H9 (cell line): ENCODE measurements around the gene PVR. TPM values are rescaled to one million over a fixed set of nuclear protein-coding genes. Genes with fewer than 3 reads are reported as not detected.
A peak's percentile ranks its signal among the peaks of the same experiment; 100 is the strongest.

Experiments
- DNase-seq: peaks from one replicate; pipeline ENCODE4 v3.0.0-alpha.2; 2017
- H2AFZ ChIP-seq: one replicate; pipeline ENCODE4 v1.6.1; 2013; ENCODE audit warnings: mild to moderate bottlenecking, low read length, control low read depth, moderate library complexity
- H2AK5ac ChIP-seq: 2 replicates; pipeline ENCODE4 v1.6.1; 2013; ENCODE audit warnings: low read length, control low read depth, mixed read lengths; ENCODE audit not compliant: insufficient read length
- H2BK120ac ChIP-seq: one replicate; pipeline ENCODE4 v1.6.1; 2013; ENCODE audit warnings: low read depth, mild to moderate bottlenecking, low read length, control low read depth, inconsistent platforms; ENCODE audit not compliant: poor library complexity, severe bottlenecking
- H2BK12ac ChIP-seq: 2 replicates; pipeline ENCODE4 v1.6.1; 2013; ENCODE audit warnings: low read length, control low read depth, mixed read lengths, low read depth; ENCODE audit not compliant: insufficient read length
- H2BK15ac ChIP-seq: 2 replicates; pipeline ENCODE4 v1.6.1; 2013; ENCODE audit warnings: low read depth, low read length, control low read depth
- H2BK20ac ChIP-seq: one replicate; pipeline ENCODE4 v1.6.1; 2013; ENCODE audit warnings: low read depth, mild to moderate bottlenecking, low read length, control low read depth, inconsistent platforms; ENCODE audit not compliant: poor library complexity, severe bottlenecking
- H2BK5ac ChIP-seq: 2 replicates; pipeline ENCODE4 v1.6.1; 2013; ENCODE audit warnings: low read length, control low read depth, mixed read lengths; ENCODE audit not compliant: insufficient read length
- H3K14ac ChIP-seq: 2 replicates; pipeline ENCODE4 v1.6.1; 2013; ENCODE audit warnings: low read length, control low read depth; ENCODE audit not compliant: insufficient read depth
- H3K18ac ChIP-seq: 2 replicates; pipeline ENCODE4 v1.6.1; 2013; ENCODE audit warnings: low read depth, mild to moderate bottlenecking, mixed read lengths, low read length, control low read depth; ENCODE audit not compliant: insufficient read length
- H3K23ac ChIP-seq: 2 replicates; pipeline ENCODE4 v1.6.1; 2013; ENCODE audit warnings: low read length, control low read depth, mixed read lengths, low read depth; ENCODE audit not compliant: insufficient read length
- H3K23me2 ChIP-seq: 2 replicates; pipeline ENCODE4 v1.6.1; 2013; ENCODE audit warnings: low read depth, mild to moderate bottlenecking, mixed read lengths, low read length, control low read depth; ENCODE audit not compliant: insufficient read length, poor library complexity, severe bottlenecking
- H3K27ac ChIP-seq: 2 replicates; pipeline ENCODE4 v1.5.1; 2013; ENCODE audit warnings: low read length, control low read depth, mixed read lengths, low read depth; ENCODE audit not compliant: insufficient read length
- H3K27me3 ChIP-seq: 2 replicates; pipeline ENCODE4 v1.6.1; 2013; ENCODE audit warnings: low read length, control low read depth, inconsistent platforms; ENCODE audit not compliant: insufficient read depth
- H3K4ac ChIP-seq: 2 replicates; pipeline ENCODE4 v1.6.1; 2013; ENCODE audit warnings: low read depth, mild to moderate bottlenecking, control low read depth, inconsistent platforms, low read length, moderate library complexity
- H3K4me1 ChIP-seq: 2 replicates; pipeline ENCODE4 v1.6.1; 2013; ENCODE audit warnings: low read length, control low read depth, inconsistent platforms; ENCODE audit not compliant: insufficient read depth
- H3K4me2 ChIP-seq: 2 replicates; pipeline ENCODE4 v1.6.1; 2013; ENCODE audit warnings: low read length, control low read depth, mixed read lengths; ENCODE audit not compliant: insufficient read length, insufficient read depth
- H3K56ac ChIP-seq: 2 replicates; pipeline ENCODE4 v1.6.1; 2013; ENCODE audit warnings: low read depth, mild to moderate bottlenecking, mixed read lengths, low read length, control low read depth; ENCODE audit not compliant: insufficient read length
- H3K79me1 ChIP-seq: 2 replicates; pipeline ENCODE4 v1.6.1; 2013; ENCODE audit warnings: low read depth, mild to moderate bottlenecking, moderate library complexity, low read length, control low read depth, inconsistent platforms; ENCODE audit not compliant: insufficient read depth, poor library complexity, severe bottlenecking
- H3K79me2 ChIP-seq: 2 replicates; pipeline ENCODE4 v1.6.1; 2013; ENCODE audit warnings: low read length, control low read depth, inconsistent platforms; ENCODE audit not compliant: insufficient read depth
- H3K9ac ChIP-seq: 2 replicates; pipeline ENCODE4 v1.6.1; 2013; ENCODE audit warnings: low read length, control low read depth, mixed read lengths; ENCODE audit not compliant: insufficient read length; ENCODE audit errors: extremely low read depth
- H3K9me3 ChIP-seq: one replicate; pipeline ENCODE4 v1.6.1; 2013; ENCODE audit warnings: low read depth, low read length, inconsistent platforms; ENCODE audit not compliant: control insufficient read depth
- H3T11ph ChIP-seq: one replicate; pipeline ENCODE4 v1.6.1; 2013; ENCODE audit warnings: mild to moderate bottlenecking, low read length, control low read depth, inconsistent platforms
- H4K20me1 ChIP-seq: one replicate; pipeline ENCODE4 v1.6.1; 2013; ENCODE audit not compliant: control insufficient read depth, insufficient read length, insufficient read depth
- H4K5ac ChIP-seq: 2 replicates; pipeline ENCODE4 v1.6.1; 2013; ENCODE audit warnings: low read depth, mild to moderate bottlenecking, mixed read lengths, low read length, control low read depth; ENCODE audit not compliant: insufficient read length
- H4K8ac ChIP-seq: replicated peaks from 2 replicates; pipeline ENCODE4 v1.6.1; 2013; ENCODE audit warnings: low read length, control low read depth, mixed read lengths, low read depth; ENCODE audit not compliant: insufficient read length
- H4K91ac ChIP-seq: 2 replicates; pipeline ENCODE4 v1.6.1; 2013; ENCODE audit warnings: low read depth, mild to moderate bottlenecking, moderate library complexity, mixed read lengths, low read length, control low read depth; ENCODE audit not compliant: insufficient read length
- H3K27ac Mint-ChIP-seq, 3 experiments: 2 replicates in 2 of 3; 3 replicates in 1 of 3; pipeline ENCODE4 v1.8.0; 2020 to 2021; ENCODE audit warnings: mixed read lengths in 3 of 3, mild to moderate bottlenecking in 1 of 3, moderate library complexity in 1 of 3
- H3K27me3 Mint-ChIP-seq: 2 replicates; pipeline ENCODE4 v1.8.0; 2021; ENCODE audit warnings: low read depth, mild to moderate bottlenecking, moderate library complexity, mixed read lengths
- H3K36me3 Mint-ChIP-seq, 3 experiments: 2 replicates in 2 of 3; 3 replicates in 1 of 3; pipeline ENCODE4 v1.8.0; 2020 to 2021; ENCODE audit warnings: low read depth in 3 of 3, mixed read lengths in 3 of 3; ENCODE audit not compliant: insufficient read depth in 1 of 3
- H3K4me1 Mint-ChIP-seq, 2 experiments: 2 replicates each; pipeline ENCODE4 v1.8.0; 2020; ENCODE audit warnings: mixed read lengths in 2 of 2
- H3K4me3 Mint-ChIP-seq, 2 experiments: 2 replicates in 1 of 2; 3 replicates in 1 of 2; pipeline ENCODE4 v1.8.0; 2020 to 2021; ENCODE audit warnings: mild to moderate bottlenecking in 2 of 2, mixed read lengths in 2 of 2, moderate library complexity in 1 of 2
- H3K9me3 Mint-ChIP-seq, 2 experiments: 2 replicates in 1 of 2; 3 replicates in 1 of 2; pipeline ENCODE4 v1.8.0; 2020; ENCODE audit warnings: mild to moderate bottlenecking in 2 of 2, mixed read lengths in 2 of 2, moderate library complexity in 1 of 2
- CTCF ChIP-seq: fragments of 200-600 bp; sonication (generic); conservative IDR thresholded peaks from 3 replicates; pipeline ENCODE4 v1.8.0; 2021; ENCODE audit warnings: antibody characterized with exemption, mild to moderate bottlenecking
- WGBS: extraction: QIAGEN DNeasy Blood & Tissue Kit; methylation state at CpG from one replicate; pipeline ENCODE4 v1.1.7; 2013; ENCODE audit warnings: missing lambda C conversion rate, low lambda C conversion rate, mixed read lengths; ENCODE audit not compliant: insufficient read length; ENCODE audit errors: extremely low coverage; 5-methylcytosine and 5-hydroxymethylcytosine counted together
- long read RNA-seq: library from polyadenylated mRNA; unstranded; transcript quantifications from one replicate; pipeline ENCODE4 v2.0.0, GENCODE V29; 2020
- total RNA-seq: library from RNA; stranded (reverse); gene quantifications from 2 replicates; pipeline ENCODE4 v1.2.1, GENCODE V29; 2021

PVR gene, protein sequence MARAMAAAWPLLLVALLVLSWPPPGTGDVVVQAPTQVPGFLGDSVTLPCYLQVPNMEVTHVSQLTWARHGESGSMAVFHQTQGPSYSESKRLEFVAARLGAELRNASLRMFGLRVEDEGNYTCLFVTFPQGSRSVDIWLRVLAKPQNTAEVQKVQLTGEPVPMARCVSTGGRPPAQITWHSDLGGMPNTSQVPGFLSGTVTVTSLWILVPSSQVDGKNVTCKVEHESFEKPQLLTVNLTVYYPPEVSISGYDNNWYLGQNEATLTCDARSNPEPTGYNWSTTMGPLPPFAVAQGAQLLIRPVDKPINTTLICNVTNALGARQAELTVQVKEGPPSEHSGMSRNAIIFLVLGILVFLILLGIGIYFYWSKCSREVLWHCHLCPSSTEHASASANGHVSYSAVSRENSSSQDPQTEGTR
- 29.2 and 30.5 TPM in 2 replicates for total RNA-seq
- long read RNA-seq, transcript PVR-205 (8 exons, 3,325 nt), result major isoform, 89 of 214 reads
- long read RNA-seq, transcript PVR-202 (7 exons, 3,166 nt), result minor isoform, 51 of 214 reads
- long read RNA-seq, transcript PVR-203 (8 exons, 3,078 nt), result minor isoform, 38 of 214 reads
- long read RNA-seq, partial matches to known transcripts, result 8 of 214 reads
- long read RNA-seq, other reads (novel, unspliced or antisense), result 26 of 214 reads

DNA sequence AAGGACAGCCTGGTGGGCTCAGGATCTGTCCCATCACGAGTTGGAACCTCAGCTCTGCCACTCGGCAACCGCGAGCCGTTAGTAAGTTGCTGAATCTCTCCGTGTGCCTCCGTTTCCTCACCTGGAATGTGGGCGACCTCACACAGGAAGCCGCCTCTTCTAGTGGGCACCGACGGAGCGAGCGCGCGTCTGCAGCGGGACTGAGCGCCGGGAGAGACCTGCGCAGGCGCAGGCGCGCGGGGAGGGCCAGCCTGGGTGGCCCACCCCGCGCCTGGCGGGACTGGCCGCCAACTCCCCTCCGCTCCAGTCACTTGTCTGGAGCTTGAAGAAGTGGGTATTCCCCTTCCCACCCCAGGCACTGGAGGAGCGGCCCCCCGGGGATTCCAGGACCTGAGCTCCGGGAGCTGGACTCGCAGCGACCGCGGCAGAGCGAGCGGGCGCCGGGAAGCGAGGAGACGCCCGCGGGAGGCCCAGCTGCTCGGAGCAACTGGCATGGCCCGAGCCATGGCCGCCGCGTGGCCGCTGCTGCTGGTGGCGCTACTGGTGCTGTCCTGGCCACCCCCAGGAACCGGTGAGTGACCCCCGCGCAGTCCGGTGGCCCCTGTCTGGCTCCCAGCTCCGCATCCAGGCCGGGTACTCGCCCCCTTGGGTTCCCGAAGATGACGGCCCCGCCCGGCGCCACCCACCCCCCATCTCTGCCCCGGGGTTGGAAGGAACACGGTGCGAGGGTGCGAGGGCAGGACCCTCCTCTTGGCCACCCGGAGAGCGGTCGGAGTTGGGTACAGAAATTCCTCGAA lies at the start of gene PVR:
Gene PVR (plus strand): TSS at position 306 of the 797 bp plus-strand sequence. CDS start 187 bp downstream, at position 493.
- Histone ChIP-seq H3K14ac (peak within 1 kb of the TSS; percentile 77), H2BK12ac (no peak within 1 kb of the TSS), H2BK15ac (no peak within 1 kb of the TSS)

More for the DNA sequence above, at the start of gene PVR:
- Histone ChIP-seq H3K27me3 (no peaks in the 10 kb centered on the region; the same call in 1 of the 2 replicates), H3K79me2 (no peaks in the 10 kb centered on the region), H3K18ac (peak within 1 kb of the TSS; percentile 40), H4K20me1 (no peaks in the 10 kb centered on the region), H2AFZ (no peak within 1 kb of the TSS), H3K9me3 (no peaks in the 10 kb centered on the region), H4K5ac (no peak within 1 kb of the TSS), H3K56ac (no peak within 1 kb of the TSS), H3K4ac (no peak within 1 kb of the TSS), H3T11ph (no peak within 1 kb of the TSS), H3K9ac (no peak within 1 kb of the TSS), H3K4me1 (no peaks in the 10 kb centered on the region), H3K27ac (no peak within 1 kb of the TSS), H3K79me1 (no peaks in the 10 kb centered on the region), H4K8ac (no peak within 1 kb of the TSS), H3K23me2 (no peaks in the 10 kb centered on the region), H3K23ac (no peak within 1 kb of the TSS), H2BK5ac (no peak within 1 kb of the TSS), H4K91ac (no peak within 1 kb of the TSS), H2BK20ac (no peak within 1 kb of the TSS), H2BK120ac (no peak within 1 kb of the TSS), H3K4me2 (peak within 1 kb of the TSS; percentile 85), H2AK5ac (no peak within 1 kb of the TSS)
- peak within 1 kb of the TSS; percentile 89 to 92 for H3K4me3 Mint-ChIP-seq
- no peak for TF ChIP-seq CTCF
- WGBS, result no CpG with 5 or more reads among the region's 70 CpGs
- H3K27me3 Mint-ChIP-seq, result peaks cover 23% of the 10 kb centered on the region
- peak; percentile 75 for DNase-seq
- peak within 1 kb of the TSS in 1 of 3 experiments; percentile 95; a peak in 2 of 7 replicates for H3K27ac Mint-ChIP-seq
- H3K9me3 Mint-ChIP-seq, result no peaks in the 10 kb centered on the region
- H3K4me1 Mint-ChIP-seq, result peaks cover 0 to 7% of the 10 kb centered on the region in 2 experiments; a peak in 2 of 4 replicates
- peaks cover 5 to 18% (median 8%) of the 10 kb centered on the region in 3 experiments; a peak in 5 of 7 replicates for H3K36me3 Mint-ChIP-seq
